Gastrocnemius medialis (tissue), 4 donors: Measurements from ENCODE around the gene TMEM178A.

Experiments used
- POLR2A ChIP-seq, 2 donors: fragments of 450-650 bp; IDR thresholded peaks; one replicate each; pipeline ENCODE4 v1.6.1; 2017; ENCODE audit warnings: antibody characterized with exemption in 2 of 2, mild to moderate bottlenecking in 2 of 2, moderate library complexity in 2 of 2
- TF ChIP-seq, protein P1 (sequence below), 5 experiments: fragments of 450-650 bp in 3 of 5; fragments of 200-600 bp in 2 of 5; sonication (generic) in 2 of 5; IDR thresholded peaks in 4 of 5; conservative IDR thresholded peaks in 1 of 5; 1 replicate in 4 of 5; 2 replicates in 1 of 5; pipeline ENCODE4 v1.5.1; 2016 to 2019; ENCODE audit warnings: antibody characterized with exemption in 5 of 5, mild to moderate bottlenecking in 3 of 5, moderate library complexity in 3 of 5

DNA sequence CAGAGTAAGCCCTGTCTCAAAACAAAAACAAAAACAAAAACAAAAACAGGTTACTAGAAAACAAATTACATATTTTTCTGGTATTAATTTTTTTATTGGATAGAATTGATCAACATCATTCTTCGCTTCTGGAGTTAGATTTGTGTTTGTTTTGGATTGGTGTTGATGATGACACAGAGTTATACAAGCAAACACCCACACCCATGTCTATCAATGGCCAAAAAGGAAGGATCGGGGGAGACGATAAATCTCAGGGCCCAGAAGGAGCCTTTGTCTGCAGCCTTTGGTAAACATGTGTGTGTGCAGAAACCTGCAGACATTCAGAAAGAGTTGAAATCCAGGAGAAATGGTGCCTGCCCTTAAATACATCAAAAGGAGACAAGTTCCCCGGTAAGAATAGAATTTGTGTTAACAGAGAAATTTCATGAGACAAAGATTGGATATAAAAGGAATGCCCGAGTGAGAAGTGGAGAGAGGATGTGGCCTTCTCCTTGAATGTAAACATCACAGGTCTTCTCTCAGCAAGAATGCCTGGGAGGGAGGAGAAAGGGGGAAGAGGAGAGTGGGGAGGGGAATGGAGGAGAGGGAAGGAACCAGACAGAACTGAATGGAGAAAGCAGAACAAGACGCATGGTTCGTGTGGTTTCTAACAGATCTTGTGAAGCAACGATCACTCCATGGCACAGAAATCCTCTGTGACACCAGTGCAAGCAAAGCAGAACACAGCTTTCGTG lies 40.4 kb upstream of the TMEM178A start:
- no peak for TF ChIP-seq POLR2A (IDR thresholded peaks at IDR 0.05)
- TF ChIP-seq, protein P1, sequence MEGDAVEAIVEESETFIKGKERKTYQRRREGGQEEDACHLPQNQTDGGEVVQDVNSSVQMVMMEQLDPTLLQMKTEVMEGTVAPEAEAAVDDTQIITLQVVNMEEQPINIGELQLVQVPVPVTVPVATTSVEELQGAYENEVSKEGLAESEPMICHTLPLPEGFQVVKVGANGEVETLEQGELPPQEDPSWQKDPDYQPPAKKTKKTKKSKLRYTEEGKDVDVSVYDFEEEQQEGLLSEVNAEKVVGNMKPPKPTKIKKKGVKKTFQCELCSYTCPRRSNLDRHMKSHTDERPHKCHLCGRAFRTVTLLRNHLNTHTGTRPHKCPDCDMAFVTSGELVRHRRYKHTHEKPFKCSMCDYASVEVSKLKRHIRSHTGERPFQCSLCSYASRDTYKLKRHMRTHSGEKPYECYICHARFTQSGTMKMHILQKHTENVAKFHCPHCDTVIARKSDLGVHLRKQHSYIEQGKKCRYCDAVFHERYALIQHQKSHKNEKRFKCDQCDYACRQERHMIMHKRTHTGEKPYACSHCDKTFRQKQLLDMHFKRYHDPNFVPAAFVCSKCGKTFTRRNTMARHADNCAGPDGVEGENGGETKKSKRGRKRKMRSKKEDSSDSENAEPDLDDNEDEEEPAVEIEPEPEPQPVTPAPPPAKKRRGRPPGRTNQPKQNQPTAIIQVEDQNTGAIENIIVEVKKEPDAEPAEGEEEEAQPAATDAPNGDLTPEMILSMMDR (IDR thresholded peaks at IDR 0.05 in 4 of 5, conservative IDR thresholded peaks at IDR 0.05 in 1 of 5): no peak
